Liver (tissue), 3 donors: Measurements from ENCODE around the gene ELP5.
A peak's percentile ranks its signal among the peaks of the same experiment; 100 is the strongest.

ENCODE experiments used
- GABPA ChIP-seq, 2 donors: IDR thresholded peaks in 1 of 2; conservative IDR thresholded peaks in 1 of 2; 2 replicates each; pipeline ENCODE4 v1.6.1; 2016; ENCODE audit warnings: antibody characterized with exemption in 2 of 2, mild to moderate bottlenecking in 1 of 2, moderate library complexity in 1 of 2
- SP1 ChIP-seq: IDR thresholded peaks from 2 replicates; pipeline ENCODE4 v1.6.1; 2018; ENCODE audit warnings: antibody characterized with exemption, mild to moderate bottlenecking
- TAF1 ChIP-seq: conservative IDR thresholded peaks from 2 replicates; pipeline ENCODE4 v1.6.1; 2016; ENCODE audit warnings: antibody characterized with exemption, mild to moderate bottlenecking
- YY1 ChIP-seq: IDR thresholded peaks from 2 replicates; pipeline ENCODE4 v1.6.1; 2016; ENCODE audit warnings: antibody characterized with exemption, mild to moderate bottlenecking
- TF ChIP-seq, protein P1 (sequence below): fragments of 150-350 bp; IDR thresholded peaks from 2 replicates; pipeline ENCODE4 v1.5.1; 2017; ENCODE audit warnings: improper control_type of control experiment, low read depth, low read length; ENCODE audit not compliant: missing input control
- donor health status: healthy.
- donor health status: healthy.

- TF ChIP-seq, protein P1, sequence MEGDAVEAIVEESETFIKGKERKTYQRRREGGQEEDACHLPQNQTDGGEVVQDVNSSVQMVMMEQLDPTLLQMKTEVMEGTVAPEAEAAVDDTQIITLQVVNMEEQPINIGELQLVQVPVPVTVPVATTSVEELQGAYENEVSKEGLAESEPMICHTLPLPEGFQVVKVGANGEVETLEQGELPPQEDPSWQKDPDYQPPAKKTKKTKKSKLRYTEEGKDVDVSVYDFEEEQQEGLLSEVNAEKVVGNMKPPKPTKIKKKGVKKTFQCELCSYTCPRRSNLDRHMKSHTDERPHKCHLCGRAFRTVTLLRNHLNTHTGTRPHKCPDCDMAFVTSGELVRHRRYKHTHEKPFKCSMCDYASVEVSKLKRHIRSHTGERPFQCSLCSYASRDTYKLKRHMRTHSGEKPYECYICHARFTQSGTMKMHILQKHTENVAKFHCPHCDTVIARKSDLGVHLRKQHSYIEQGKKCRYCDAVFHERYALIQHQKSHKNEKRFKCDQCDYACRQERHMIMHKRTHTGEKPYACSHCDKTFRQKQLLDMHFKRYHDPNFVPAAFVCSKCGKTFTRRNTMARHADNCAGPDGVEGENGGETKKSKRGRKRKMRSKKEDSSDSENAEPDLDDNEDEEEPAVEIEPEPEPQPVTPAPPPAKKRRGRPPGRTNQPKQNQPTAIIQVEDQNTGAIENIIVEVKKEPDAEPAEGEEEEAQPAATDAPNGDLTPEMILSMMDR: no peak
- TF ChIP-seq SP1 (peak; percentile 30), TAF1 (no peak), GABPA (IDR thresholded peaks at IDR 0.05 in 1 of 2, conservative IDR thresholded peaks at IDR 0.05 in 1 of 2) (no peak), YY1 (peak; percentile 73)
Measured at GRCh38 chr17:7260651-7261378, 8.8 kb downstream of the ELP5 start.
